ENCODE measurements around the gene HEBP2. TPM values are rescaled to one million over a fixed set of nuclear protein-coding genes. Genes with fewer than 3 reads are reported as not detected.
"Not testable (repeated sequence)": the region's sequence is repeated elsewhere in the genome, so short reads cannot be mapped to it uniquely, and the experiment has no call there.

Gene HEBP2
- total and polyA plus RNA-seq, 2 donors (not counting 3 experiments of a cell fraction or from before 2014, with no cell fraction given) = 22.5 to 75.3 TPM

GRCh38 chr6:138357928-138358327 is 46.1 kb upstream of the HEBP2 start:
- H4K20me1 ChIP-seq (replicated peaks; ENCODE audit: control insufficient read depth, extremely low read depth, insufficient read depth, low read length) = no peaks in the 10 kb centered on the region
- no peak overlapping the region for H3K4me2 ChIP-seq (ENCODE audit: insufficient read depth, low read length)
- H3K9me3 ChIP-seq (replicated peaks; ENCODE audit: control insufficient read depth, insufficient read depth, low read length) = no peaks in the 10 kb centered on the region
- no peaks in the 10 kb centered on the region for H3K4me1 ChIP-seq (ENCODE audit: control insufficient read depth, extremely low read depth, insufficient read depth, low read length)
- BruUV-seq (replicated peaks) = no TSS peak
- no peaks in the 10 kb centered on the region for H3K79me2 ChIP-seq (ENCODE audit: control insufficient read depth, insufficient read depth, low read length)
- no peak overlapping the region for H3K9ac ChIP-seq (replicated peaks; ENCODE audit: extremely low read depth, insufficient read depth, low read length)
- FAIRE-seq (no peak), DNase-seq (ENCODE audit: low read depth, low spot score) (no peak)
- H3K36me3 ChIP-seq (ENCODE audit: control insufficient read depth in 2 of 2, extremely low read depth in 1 of 2, insufficient read depth in 2 of 2, low read length in 2 of 2) = no peaks in the 10 kb centered on the region
- no peaks in the 10 kb centered on the region for H3K9me1 ChIP-seq (replicated peaks; ENCODE audit: control insufficient read depth, extremely low read depth, insufficient read depth, low read length)
- dilution Hi-C loops (cut with MboI; ENCODE audit: extremely low pct_ligation_motif_present, low sequenced_read_pairs) (no loop called here), intact Hi-C loops (cut with micrococcal nuclease) (no loop called here)
- H2AFZ ChIP-seq (ENCODE audit: low read depth, low read length) = no peak overlapping the region
- H3K27ac ChIP-seq (ENCODE audit: insufficient read depth, low read depth, low read length) = no peak overlapping the region
- H3K4me3 ChIP-seq (replicated peaks in 1 of 3; ENCODE audit: insufficient read depth in 1 of 3, low read depth in 1 of 3, low read length in 3 of 3) = no peak overlapping the region
- ChIA-PET CTCF (interaction anchor here (3.4 kb wide), 1 partner anchor 12 kb away, joined by 9 read pairs; no protein-coding TSS in a partner anchor), POLR2A (no interaction called here)
- no peaks in the 10 kb centered on the region for H3K27me3 ChIP-seq (ENCODE audit: control insufficient read depth in 2 of 2, insufficient read depth in 2 of 2, low read length in 2 of 2)
- TF ChIP-seq MAX (IDR thresholded peaks at IDR 0.05; ENCODE audit: insufficient read depth, insufficient read length) (no peak), EZH2 (IDR thresholded peaks at IDR 0.05; ENCODE audit: borderline replicate concordance, low read depth, low read length, severe bottlenecking) (no peak), POLR2A (IDR thresholded peaks at IDR 0.05; ENCODE audit: low read depth, low read length) (no peak), GATA2 (IDR thresholded peaks at IDR 0.05; ENCODE audit: insufficient read depth, insufficient read length, low read depth, low read length) (no peak), JUN (IDR thresholded peaks at IDR 0.05; ENCODE audit: borderline replicate concordance, insufficient read depth, insufficient read length, low read depth) (no peak), CTCF (IDR thresholded peaks at IDR 0.05; ENCODE audit: extremely low read depth in 1 of 2, insufficient read depth in 1 of 2, low read depth in 1 of 2, low read length in 2 of 2) (no peak), FOS (IDR thresholded peaks at IDR 0.05; ENCODE audit: borderline replicate concordance, insufficient read depth, low read length) (no peak), MYC (IDR thresholded peaks at IDR 0.05; ENCODE audit: low read depth, low read length) (no peak), POLR2AphosphoS5 (IDR thresholded peaks at IDR 0.05; ENCODE audit: insufficient read depth, low read depth, low read length) (no peak)

GRCh38 chr6:138368684-138369083 is 35.3 kb upstream of the HEBP2 start:
- CTCF ChIA-PET = interaction anchor here (0.8 kb wide), 1 partner anchor 8 kb away, joined by 3 read pairs; no protein-coding TSS in a partner anchor
- H3K79me2 ChIP-seq (ENCODE audit: control insufficient read depth, insufficient read depth, low read length); POLR2A ChIA-PET; DNase-seq (ENCODE audit: low read depth, low spot score); H4K20me1 ChIP-seq (replicated peaks; ENCODE audit: control insufficient read depth, extremely low read depth, insufficient read depth, low read length); H3K27ac ChIP-seq (ENCODE audit: insufficient read depth, low read depth, low read length); H3K9me1 ChIP-seq (replicated peaks; ENCODE audit: control insufficient read depth, extremely low read depth, insufficient read depth, low read length); H3K4me2 ChIP-seq (ENCODE audit: insufficient read depth, low read length); dilution Hi-C loops (cut with MboI; ENCODE audit: extremely low pct_ligation_motif_present, low sequenced_read_pairs); H3K9ac ChIP-seq (replicated peaks; ENCODE audit: extremely low read depth, insufficient read depth, low read length); H3K27me3 ChIP-seq (ENCODE audit: control insufficient read depth in 2 of 2, insufficient read depth in 2 of 2, low read length in 2 of 2); FAIRE-seq; intact Hi-C loops (cut with micrococcal nuclease); BruUV-seq (replicated peaks); H3K36me3 ChIP-seq (ENCODE audit: control insufficient read depth in 2 of 2, extremely low read depth in 1 of 2, insufficient read depth in 2 of 2, low read length in 2 of 2); H3K4me3 ChIP-seq (replicated peaks in 1 of 3; ENCODE audit: insufficient read depth in 1 of 3, low read depth in 1 of 3, low read length in 3 of 3); H3K9me3 ChIP-seq (replicated peaks; ENCODE audit: control insufficient read depth, insufficient read depth, low read length); H2AFZ ChIP-seq (ENCODE audit: low read depth, low read length): not testable (repeated sequence)
- H3K4me1 ChIP-seq (ENCODE audit: control insufficient read depth, extremely low read depth, insufficient read depth, low read length) = peaks cover 23% of the 10 kb centered on the region

Data from endothelial cell of umbilical vein (primary cell).